ENCODE data around the gene FAM234A.

The FAM234A gene

GRCh38 chr16:283033-283805, 48.6 kb downstream of the FAM234A start, which contains the start of gene PDIA2:
PDIA2 (plus strand) TSS chr16:283164; CDS start chr16:283170, 6 bp downstream.
- no peak for DNase-seq

GRCh38 chr16:284204-285120, 49.8 kb downstream of the FAM234A start:
- no peak for DNase-seq

GRCh38 chr16:285146-286055, 50.8 kb downstream of the FAM234A start:
- DNase-seq = no peak

- DNase-seq = no peak
Observed at GRCh38 chr16:286491-287297, 52.1 kb downstream of the FAM234A start.

GRCh38 chr16:287298-287811, 52.7 kb downstream of the FAM234A start:
- peak; percentile 69 for DNase-seq

- DNase-seq = no peak
Observed at GRCh38 chr16:287981-288920, 53.6 kb downstream of the FAM234A start.

- no peak for DNase-seq
Observed at GRCh38 chr16:289395-289997, 54.9 kb downstream of the FAM234A start.

GRCh38 chr16:290015-290680, 55.5 kb downstream of the FAM234A start:
- DNase-seq = no peak

- DNase-seq = no peak
Observed at GRCh38 chr16:290681-291405, 56.2 kb downstream of the FAM234A start.

GRCh38 chr16:291539-291938, 56.9 kb downstream of the FAM234A start:
- no peak for DNase-seq

- no peak for DNase-seq
Observed at GRCh38 chr16:293043-293775, 58.6 kb downstream of the FAM234A start.

- no peak for DNase-seq
Observed at GRCh38 chr16:296276-296675, 61.7 kb downstream of the FAM234A start.

- DNase-seq = no peak
Observed at GRCh38 chr16:296806-297510, 62.3 kb downstream of the FAM234A start.

GRCh38 chr16:297832-298231, 63.2 kb downstream of the FAM234A start:
- no peak for DNase-seq

GRCh38 chr16:301235-301634, 66.6 kb downstream of the FAM234A start:
- DNase-seq = no peak

GRCh38 chr16:301950-302349, 67.3 kb downstream of the FAM234A start:
- no peak for DNase-seq

GRCh38 chr16:303760-304505, 69.3 kb downstream of the FAM234A start:
- no peak for DNase-seq

Data from NCI-H69 (cell line).